ENCODE data around the gene DLG5. TPM values are rescaled to one million over a fixed set of nuclear protein-coding genes. Genes with fewer than 3 reads are reported as not detected.

Gene DLG5
- total and polyA plus RNA-seq, 9 of the 15 experiments (the other 6 are each of a cell fraction or from before 2014, with no cell fraction given) = 1.4 to 26.8 (median 11.2) TPM

GRCh38 chr10:77940627-77941026, 14.1 kb upstream of the DLG5 start (continued):
- TF ChIP-seq ATF6 (CRISPR knock-in tag; IDR thresholded peaks at IDR 0.05) (no peak), SMARCA5 (IDR thresholded peaks at IDR 0.05) (no peak), CREB5 (CRISPR knock-in tag; IDR thresholded peaks at IDR 0.05) (no peak), STAT6 (CRISPR knock-in tag; IDR thresholded peaks at IDR 0.05) (no peak), LARP7 (IDR thresholded peaks at IDR 0.05) (no peak)
